Caco-2 (cell line): Measurements from ENCODE around the gene KLF7. TPM values are rescaled to one million over a fixed set of nuclear protein-coding genes. Genes with fewer than 3 reads are reported as not detected.

Experiments used
- BruUV-seq: library from RNA; stranded (reverse); fragments of 400-500 nt; replicated peaks from 2 replicates; lab custom pipeline; 2021; lab: Mats Ljungman, UMichigan
- CTCF ChIA-PET: fragments of 300-600 bp; sonication (Branson Sonifier 250); formaldehyde crosslinking; loops from one replicate; lab custom pipeline; 2022; ENCODE audit warnings: antibody characterized with exemption; lab: Charles Lee
- POLR2A ChIA-PET: fragments of 300-600 bp; sonication (Branson Sonifier 250); formaldehyde crosslinking; loops from one replicate; lab custom pipeline; 2022; ENCODE audit warnings: antibody characterized with exemption; lab: Charles Lee
- DNase-seq, 2 experiments: peaks; one replicate each; pipeline versions ENCODE4 v3.0.0 to v3.0.0-alpha.2; 2020 to 2022
- H3K27me3 ChIP-seq: replicated peaks from 2 replicates; pipeline ENCODE4 v1.6.0; 2011; ENCODE audit warnings: low read length; ENCODE audit not compliant: control insufficient read depth, insufficient read depth
- H3K36me3 ChIP-seq: 2 replicates; pipeline ENCODE4 v1.5.1; 2011; ENCODE audit warnings: low read length; ENCODE audit not compliant: control insufficient read depth, insufficient read depth
- H3K4me1 ChIP-seq: fragments of 250-450 bp; sonication (Bioruptor Pico); 2 replicates; pipeline ENCODE4 v1.5.1; 2020; ENCODE audit warnings: mild to moderate bottlenecking
- H3K4me3 ChIP-seq: 2 replicates; pipeline ENCODE4 v1.5.1; 2011; ENCODE audit warnings: low read depth, mild to moderate bottlenecking, control low read depth, low read length
- H3K9me3 ChIP-seq: fragments of 250-450 bp; sonication (Bioruptor Pico); 2 replicates; pipeline ENCODE4 v1.5.1; 2020; ENCODE audit warnings: mild to moderate bottlenecking, moderate library complexity
- H3K27ac Mint-ChIP-seq: one replicate; pipeline ENCODE4 v1.8.0; 2022; ENCODE audit warnings: mixed read lengths; ENCODE audit not compliant: unreplicated experiment
- H3K27me3 Mint-ChIP-seq: one replicate; pipeline ENCODE4 v1.8.0; 2022; ENCODE audit warnings: mixed read lengths; ENCODE audit not compliant: insufficient read depth, unreplicated experiment
- H3K36me3 Mint-ChIP-seq: one replicate; pipeline ENCODE4 v1.8.0; 2022; ENCODE audit warnings: mild to moderate bottlenecking, mixed read lengths; ENCODE audit not compliant: insufficient read depth, unreplicated experiment
- H3K4me1 Mint-ChIP-seq: one replicate; pipeline ENCODE4 v1.8.0; 2022; ENCODE audit warnings: low read depth, mixed read lengths; ENCODE audit not compliant: unreplicated experiment
- H3K4me3 Mint-ChIP-seq: one replicate; pipeline ENCODE4 v1.8.0; 2022; ENCODE audit warnings: mild to moderate bottlenecking, moderate library complexity, mixed read lengths; ENCODE audit not compliant: unreplicated experiment
- H3K9me3 Mint-ChIP-seq: one replicate; pipeline ENCODE4 v1.8.0; 2022; ENCODE audit warnings: mixed read lengths; ENCODE audit not compliant: unreplicated experiment
- intact Hi-C: fragments of 100-400 bp; cut with micrococcal nuclease; formaldehyde crosslinking; loops from one replicate; pipeline ENCODE4 v1.10.0; 2022; ENCODE audit not compliant: unreplicated experiment
- total RNA-seq: library from RNA; stranded (reverse); gene quantifications from 2 replicates; pipeline ENCODE4 v1.2.3, GENCODE V29; 2022
- TF ChIP-seq, protein P1 (sequence below), 2 experiments: fragments of 200-600 bp in 1 of 2; IDR thresholded peaks; 1 replicate in 1 of 2; 2 replicates in 1 of 2; pipeline versions ENCODE4 v1.5.1 to v1.8.0; 2011 to 2022; ENCODE audit warnings: antibody characterized with exemption in 1 of 2, control low read depth in 1 of 2, inconsistent platforms in 1 of 2, low read depth in 1 of 2, low read length in 1 of 2, mild to moderate bottlenecking in 1 of 2, moderate library complexity in 1 of 2; ENCODE audit not compliant: insufficient read depth in 1 of 2, severe bottlenecking in 1 of 2, unreplicated experiment in 1 of 2

Gene KLF7
- total RNA-seq, 1 experiment from 2014 or later, result 0.36 TPM

GRCh38 chr2:207122651-207123334, 43.0 kb downstream of the KLF7 start:
- no peak overlapping the region for H3K27ac Mint-ChIP-seq
- no peaks in the 10 kb centered on the region for H3K36me3 ChIP-seq
- H3K4me1 ChIP-seq, result no peaks in the 10 kb centered on the region
- BruUV-seq, result no TSS peak
- ChIA-PET POLR2A (no interaction called here), CTCF (interaction anchor here (0.6 kb wide), 1 partner anchor 17 kb away, joined by 3 read pairs; no protein-coding TSS in a partner anchor)
- H3K4me1 Mint-ChIP-seq, result no peaks in the 10 kb centered on the region
- no peak overlapping the region for H3K4me3 Mint-ChIP-seq
- no peaks in the 10 kb centered on the region for H3K9me3 Mint-ChIP-seq
- intact Hi-C loops, result no loop called here
- DNase-seq, result no peak
- H3K27me3 ChIP-seq, result no peaks in the 10 kb centered on the region
- TF ChIP-seq, protein P1, sequence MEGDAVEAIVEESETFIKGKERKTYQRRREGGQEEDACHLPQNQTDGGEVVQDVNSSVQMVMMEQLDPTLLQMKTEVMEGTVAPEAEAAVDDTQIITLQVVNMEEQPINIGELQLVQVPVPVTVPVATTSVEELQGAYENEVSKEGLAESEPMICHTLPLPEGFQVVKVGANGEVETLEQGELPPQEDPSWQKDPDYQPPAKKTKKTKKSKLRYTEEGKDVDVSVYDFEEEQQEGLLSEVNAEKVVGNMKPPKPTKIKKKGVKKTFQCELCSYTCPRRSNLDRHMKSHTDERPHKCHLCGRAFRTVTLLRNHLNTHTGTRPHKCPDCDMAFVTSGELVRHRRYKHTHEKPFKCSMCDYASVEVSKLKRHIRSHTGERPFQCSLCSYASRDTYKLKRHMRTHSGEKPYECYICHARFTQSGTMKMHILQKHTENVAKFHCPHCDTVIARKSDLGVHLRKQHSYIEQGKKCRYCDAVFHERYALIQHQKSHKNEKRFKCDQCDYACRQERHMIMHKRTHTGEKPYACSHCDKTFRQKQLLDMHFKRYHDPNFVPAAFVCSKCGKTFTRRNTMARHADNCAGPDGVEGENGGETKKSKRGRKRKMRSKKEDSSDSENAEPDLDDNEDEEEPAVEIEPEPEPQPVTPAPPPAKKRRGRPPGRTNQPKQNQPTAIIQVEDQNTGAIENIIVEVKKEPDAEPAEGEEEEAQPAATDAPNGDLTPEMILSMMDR (IDR thresholded peaks at IDR 0.05; ENCODE audit: insufficient read depth in 1 of 2, low read depth in 1 of 2, low read length in 1 of 2, severe bottlenecking in 1 of 2, unreplicated experiment in 1 of 2), result no peak
- H3K9me3 ChIP-seq, result no peaks in the 10 kb centered on the region
- peaks cover 3% of the 10 kb centered on the region for H3K27me3 Mint-ChIP-seq
- H3K36me3 Mint-ChIP-seq, result no peaks in the 10 kb centered on the region
- H3K4me3 ChIP-seq, result no peak overlapping the region

GRCh38 chr2:207121784-207122183, 44.0 kb downstream of the KLF7 start:
- H3K9me3 ChIP-seq, result no peaks in the 10 kb centered on the region
- BruUV-seq, result no TSS peak
- H3K9me3 Mint-ChIP-seq, result no peaks in the 10 kb centered on the region
- no peaks in the 10 kb centered on the region for H3K4me1 Mint-ChIP-seq
- TF ChIP-seq, protein P1 (IDR thresholded peaks at IDR 0.05; ENCODE audit: insufficient read depth in 1 of 2, low read depth in 1 of 2, low read length in 1 of 2, severe bottlenecking in 1 of 2, unreplicated experiment in 1 of 2), result no peak
- no peak for DNase-seq
- H3K27me3 ChIP-seq, result no peaks in the 10 kb centered on the region
- no peak overlapping the region for H3K4me3 ChIP-seq
- H3K4me3 Mint-ChIP-seq, result no peak overlapping the region
- no peaks in the 10 kb centered on the region for H3K4me1 ChIP-seq
- peaks cover 5% of the 10 kb centered on the region for H3K27me3 Mint-ChIP-seq
- intact Hi-C loops, result no loop called here
- ChIA-PET CTCF (no interaction called here), POLR2A (no interaction called here)
- no peaks in the 10 kb centered on the region for H3K36me3 Mint-ChIP-seq
- H3K36me3 ChIP-seq, result no peaks in the 10 kb centered on the region
- H3K27ac Mint-ChIP-seq, result no peak overlapping the region

DNA sequence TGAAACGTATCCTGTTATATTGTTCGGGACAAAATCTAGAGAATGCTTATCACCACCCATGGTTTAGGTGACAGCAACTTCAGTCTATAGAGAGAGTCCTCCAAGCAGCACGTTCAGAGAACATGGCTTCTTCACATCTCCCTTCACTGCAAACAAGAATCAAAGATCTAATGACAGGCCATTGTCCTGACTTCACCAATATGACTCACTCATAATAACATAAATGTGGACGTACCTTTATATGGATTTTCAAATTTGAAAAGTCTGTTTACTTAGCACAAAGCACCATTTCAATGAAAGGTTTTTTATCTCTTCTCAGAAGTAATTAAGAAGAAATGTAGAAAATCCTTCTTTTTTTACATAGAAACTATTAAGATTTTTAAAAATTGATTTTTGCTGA, 46.7 kb downstream of the KLF7 start:
- Histone ChIP-seq H3K27me3 (no peaks in the 10 kb centered on the region), H3K36me3 (no peaks in the 10 kb centered on the region), H3K9me3 (no peaks in the 10 kb centered on the region), H3K4me1 (no peaks in the 10 kb centered on the region), H3K4me3 (no peak overlapping the region)
- Mint-ChIP-seq H3K36me3 (no peaks in the 10 kb centered on the region), H3K4me1 (no peaks in the 10 kb centered on the region), H3K27me3 (peaks cover 8% of the 10 kb centered on the region), H3K4me3 (no peak overlapping the region), H3K27ac (no peak overlapping the region), H3K9me3 (no peaks in the 10 kb centered on the region)
- intact Hi-C loops, result no loop called here
- TF ChIP-seq, protein P1 (IDR thresholded peaks at IDR 0.05; ENCODE audit: insufficient read depth in 1 of 2, low read depth in 1 of 2, low read length in 1 of 2, severe bottlenecking in 1 of 2, unreplicated experiment in 1 of 2), result no peak
- ChIA-PET POLR2A (no interaction called here), CTCF (no interaction called here)
- no peak for DNase-seq
- BruUV-seq, result no TSS peak
